HepG2 (cell line): ENCODE measurements around the gene GRIN2C. TPM values are rescaled to one million over a fixed set of nuclear protein-coding genes. Genes with fewer than 3 reads are reported as not detected.

ENCODE experiments used
- GTF2F1 ChIP-seq: fragments of 150-350 bp; IDR thresholded peaks from 2 replicates; pipeline ENCODE4 v1.6.1; 2014; ENCODE audit warnings: low read length
- HHEX ChIP-seq: IDR thresholded peaks from 2 replicates; pipeline ENCODE4 v1.6.1; 2016; ENCODE audit warnings: control low read depth
- KDM1A ChIP-seq: IDR thresholded peaks from 2 replicates; pipeline ENCODE4 v1.6.1; 2016; ENCODE audit warnings: missing compliant biosample characterization
- KMT2A ChIP-seq: sonication (generic); formaldehyde crosslinking; IDR thresholded peaks from 2 replicates; pipeline ENCODE4 v1.4.0; 2020; ENCODE audit warnings: missing genetic modification reagents
- MED8 ChIP-seq: sonication (generic); formaldehyde crosslinking; IDR thresholded peaks from 2 replicates; pipeline ENCODE4 v1.8.1; 2023; ENCODE audit warnings: mild to moderate bottlenecking, missing genetic modification reagents; ENCODE audit not compliant: insufficient replicate concordance
- MIER3 ChIP-seq: IDR thresholded peaks from 2 replicates; pipeline ENCODE4 v1.6.1; 2016; ENCODE audit warnings: missing compliant biosample characterization, borderline replicate concordance
- SMAD1 ChIP-seq: sonication (generic); formaldehyde crosslinking; IDR thresholded peaks from 2 replicates; pipeline ENCODE4 v1.4.0; 2020; ENCODE audit warnings: missing genetic modification reagents, low read depth, mild to moderate bottlenecking, borderline replicate concordance
- SNAPC5 ChIP-seq: sonication (generic); formaldehyde crosslinking; IDR thresholded peaks from 2 replicates; pipeline ENCODE4 v1.8.1; 2023; ENCODE audit warnings: mild to moderate bottlenecking, missing genetic modification reagents, borderline replicate concordance
- TAF15 ChIP-seq: fragments of 200-400 bp; formaldehyde crosslinking; IDR thresholded peaks from one replicate; pipeline ENCODE4 v1.6.1; 2018; ENCODE audit warnings: mild to moderate bottlenecking, low read depth, low read length; ENCODE audit not compliant: poor library complexity, severe bottlenecking
- TRAFD1 ChIP-seq: sonication (generic); formaldehyde crosslinking; IDR thresholded peaks from 2 replicates; pipeline ENCODE4 v1.5.1; 2020; ENCODE audit warnings: missing genetic modification reagents, mild to moderate bottlenecking, borderline replicate concordance
- ZGPAT ChIP-seq: IDR thresholded peaks from 2 replicates; pipeline ENCODE4 v1.6.1; 2016; ENCODE audit warnings: mild to moderate bottlenecking
- ZNF281 ChIP-seq: sonication (generic); formaldehyde crosslinking; IDR thresholded peaks from 2 replicates; pipeline ENCODE4 v1.4.0; 2020; ENCODE audit warnings: missing genetic modification reagents, borderline replicate concordance
- ZNF616 ChIP-seq: sonication (generic); formaldehyde crosslinking; IDR thresholded peaks from 2 replicates; pipeline ENCODE4 v1.5.0; 2020; ENCODE audit warnings: low read depth, mild to moderate bottlenecking, missing genetic modification reagents
- ZNF83 ChIP-seq: sonication (generic); formaldehyde crosslinking; IDR thresholded peaks from 2 replicates; pipeline ENCODE4 v1.4.0; 2020; ENCODE audit warnings: missing genetic modification reagents, mild to moderate bottlenecking, borderline replicate concordance
- polyA plus RNA-seq, 8 experiments: library from polyadenylated mRNA; depleted of rRNA in 3 of 8; stranded (reverse) in 7 of 8; unstranded in 1 of 8; fragments of >200 nt; fragmentation: Illumina TruSeq in 4 of 8; extraction: Trizol in 4 of 8; gene quantifications; 2 replicates each; pipeline versions ENCODE4 v1.2.1 to v1.2.3, GENCODE V29; 2011 to 2016; ENCODE audit warnings: low read depth in 4 of 8, missing spikeins in 1 of 8, mixed read lengths in 1 of 8; ENCODE audit not compliant: insufficient read depth in 1 of 8
- total RNA-seq, 5 experiments: library from RNA; depleted of rRNA; stranded (reverse); fragments of >200 nt; fragmentation: Illumina TruSeq; extraction: Trizol; gene quantifications; 2 replicates each; pipeline ENCODE4 v1.2.3, GENCODE V29; 2016; ENCODE audit warnings: low read depth in 1 of 5
- TF ChIP-seq, protein P1 (sequence below): sonication (generic); formaldehyde crosslinking; IDR thresholded peaks from 2 replicates; pipeline ENCODE4 v1.4.0; 2020; ENCODE audit warnings: missing genetic modification reagents
- TF ChIP-seq, protein P2 (sequence below): sonication (generic); formaldehyde crosslinking; IDR thresholded peaks from 2 replicates; pipeline ENCODE4 v1.4.0; 2020; ENCODE audit warnings: missing genetic modification reagents

The GRIN2C gene
- total and polyA plus RNA-seq, 2 of the 13 experiments (the other 11 are each of a cell fraction or from before 2014, with no cell fraction given) = 0.03 to 0.11 TPM

GRCh38 chr17:74873037-74873873, 13.6 kb upstream of the GRIN2C start (continued):
- TF ChIP-seq SNAPC5 (CRISPR knock-in tag) (0 out of 2 replicates have a peak, but pooled peaks have one; percentile 66), HHEX (CRISPR knock-in tag) (0 out of 2 replicates have a peak, but pooled peaks have one; percentile 29), ZNF83 (CRISPR knock-in tag) (no peak), ZNF616 (CRISPR knock-in tag) (no peak), TAF15 (no peak), SMAD1 (no peak), KDM1A (CRISPR knock-in tag) (no peak), GTF2F1 (peak; percentile 63; the same call in 1 of the 2 replicates), TRAFD1 (CRISPR knock-in tag) (no peak), KMT2A (CRISPR knock-in tag) (peak; percentile 74; the same call in 1 of the 2 replicates), MIER3 (peak; percentile 80; the same call in 1 of the 2 replicates), ZGPAT (CRISPR knock-in tag) (peak; percentile 83), MED8 (CRISPR knock-in tag) (no peak), ZNF281 (no peak; the same call in 1 of the 2 replicates)
- TF ChIP-seq, protein P1, sequence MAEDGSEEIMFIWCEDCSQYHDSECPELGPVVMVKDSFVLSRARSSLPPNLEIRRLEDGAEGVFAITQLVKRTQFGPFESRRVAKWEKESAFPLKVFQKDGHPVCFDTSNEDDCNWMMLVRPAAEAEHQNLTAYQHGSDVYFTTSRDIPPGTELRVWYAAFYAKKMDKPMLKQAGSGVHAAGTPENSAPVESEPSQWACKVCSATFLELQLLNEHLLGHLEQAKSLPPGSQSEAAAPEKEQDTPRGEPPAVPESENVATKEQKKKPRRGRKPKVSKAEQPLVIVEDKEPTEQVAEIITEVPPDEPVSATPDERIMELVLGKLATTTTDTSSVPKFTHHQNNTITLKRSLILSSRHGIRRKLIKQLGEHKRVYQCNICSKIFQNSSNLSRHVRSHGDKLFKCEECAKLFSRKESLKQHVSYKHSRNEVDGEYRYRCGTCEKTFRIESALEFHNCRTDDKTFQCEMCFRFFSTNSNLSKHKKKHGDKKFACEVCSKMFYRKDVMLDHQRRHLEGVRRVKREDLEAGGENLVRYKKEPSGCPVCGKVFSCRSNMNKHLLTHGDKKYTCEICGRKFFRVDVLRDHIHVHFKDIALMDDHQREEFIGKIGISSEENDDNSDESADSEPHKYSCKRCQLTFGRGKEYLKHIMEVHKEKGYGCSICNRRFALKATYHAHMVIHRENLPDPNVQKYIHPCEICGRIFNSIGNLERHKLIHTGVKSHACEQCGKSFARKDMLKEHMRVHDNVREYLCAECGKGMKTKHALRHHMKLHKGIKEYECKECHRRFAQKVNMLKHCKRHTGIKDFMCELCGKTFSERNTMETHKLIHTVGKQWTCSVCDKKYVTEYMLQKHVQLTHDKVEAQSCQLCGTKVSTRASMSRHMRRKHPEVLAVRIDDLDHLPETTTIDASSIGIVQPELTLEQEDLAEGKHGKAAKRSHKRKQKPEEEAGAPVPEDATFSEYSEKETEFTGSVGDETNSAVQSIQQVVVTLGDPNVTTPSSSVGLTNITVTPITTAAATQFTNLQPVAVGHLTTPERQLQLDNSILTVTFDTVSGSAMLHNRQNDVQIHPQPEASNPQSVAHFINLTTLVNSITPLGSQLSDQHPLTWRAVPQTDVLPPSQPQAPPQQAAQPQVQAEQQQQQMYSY (CRISPR knock-in tag) = no peak
- TF ChIP-seq, protein P2, sequence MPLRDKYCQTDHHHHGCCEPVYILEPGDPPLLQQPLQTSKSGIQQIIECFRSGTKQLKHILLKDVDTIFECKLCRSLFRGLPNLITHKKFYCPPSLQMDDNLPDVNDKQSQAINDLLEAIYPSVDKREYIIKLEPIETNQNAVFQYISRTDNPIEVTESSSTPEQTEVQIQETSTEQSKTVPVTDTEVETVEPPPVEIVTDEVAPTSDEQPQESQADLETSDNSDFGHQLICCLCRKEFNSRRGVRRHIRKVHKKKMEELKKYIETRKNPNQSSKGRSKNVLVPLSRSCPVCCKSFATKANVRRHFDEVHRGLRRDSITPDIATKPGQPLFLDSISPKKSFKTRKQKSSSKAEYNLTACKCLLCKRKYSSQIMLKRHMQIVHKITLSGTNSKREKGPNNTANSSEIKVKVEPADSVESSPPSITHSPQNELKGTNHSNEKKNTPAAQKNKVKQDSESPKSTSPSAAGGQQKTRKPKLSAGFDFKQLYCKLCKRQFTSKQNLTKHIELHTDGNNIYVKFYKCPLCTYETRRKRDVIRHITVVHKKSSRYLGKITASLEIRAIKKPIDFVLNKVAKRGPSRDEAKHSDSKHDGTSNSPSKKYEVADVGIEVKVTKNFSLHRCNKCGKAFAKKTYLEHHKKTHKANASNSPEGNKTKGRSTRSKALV (CRISPR knock-in tag) = no peak
